Psoas muscle (tissue), 8 donors: ENCODE measurements around the gene RBBP8. TPM values are rescaled to one million over a fixed set of nuclear protein-coding genes. Genes with fewer than 3 reads are reported as not detected.

Experiments
- ATAC-seq, 4 donors: fragments of 200-7000 bp; cut with Tn5 transposase; one replicate each; pipeline ENCODE4 v1.9.1; 2020; ENCODE audit warnings: moderate library complexity in 3 of 4, mild to moderate bottlenecking in 2 of 4
- DNase-seq, 2 donors: peaks; one replicate each; pipeline ENCODE4 v3.0.0-alpha.2; 2020
- H3K27ac ChIP-seq: fragments of 200-600 bp; one replicate; pipeline ENCODE4 v1.8.0; 2022
- H3K27me3 ChIP-seq, 3 donors: fragments of 200-600 bp in 1 of 3; one replicate each; pipeline versions ENCODE4 v1.6.1 to v1.8.0; 2013 to 2022; ENCODE audit warnings: low read length in 2 of 3, mild to moderate bottlenecking in 2 of 3, moderate library complexity in 1 of 3; ENCODE audit not compliant: insufficient read depth in 3 of 3
- H3K36me3 ChIP-seq, 2 donors: fragments of 200-600 bp in 1 of 2; one replicate each; pipeline versions ENCODE4 v1.6.1 to v1.8.0; 2013 to 2022; ENCODE audit warnings: low read depth in 1 of 2, mild to moderate bottlenecking in 1 of 2, moderate library complexity in 1 of 2; ENCODE audit not compliant: insufficient read depth in 1 of 2
- H3K4me1 ChIP-seq: fragments of 200-600 bp; one replicate; pipeline ENCODE4 v1.8.0; 2022
- H3K4me3 ChIP-seq: fragments of 200-600 bp; one replicate; pipeline ENCODE4 v1.8.0; 2022; ENCODE audit warnings: mild to moderate bottlenecking
- H3K9me3 ChIP-seq: fragments of 200-600 bp; one replicate; pipeline ENCODE4 v1.8.0; 2022
- WGBS, 3 donors: extraction: QIAGEN DNeasy Blood & Tissue Kit; methylation state at CpG; one replicate each; pipeline versions ENCODE4 v1.1.6 to v1.1.7; 2013; 5-methylcytosine and 5-hydroxymethylcytosine counted together
- intact Hi-C, 2 donors: fragments of 100-400 bp; cut with DNase I; formaldehyde crosslinking; loops; one replicate each; pipeline versions ENCODE4 v1.11.0 to v1.14.2; 2022
- polyA plus RNA-seq, 3 donors: library from polyadenylated mRNA; stranded (reverse); fragments of 200-250 nt; gene quantifications; one replicate each; pipeline ENCODE4 v1.2.3, GENCODE V29; 2013
- total RNA-seq, 4 donors: library from RNA; stranded (reverse); fragmentation: NEBNext Ultra II Directional in 2 of 4; extraction: Animal tissue kit (Norgen Biotek cat#: 25700) in 2 of 4; gene quantifications; one replicate each; pipeline versions ENCODE4 v1.2.1 to v1.2.4, GENCODE V29; 2021 to 2023
- TF ChIP-seq, protein P1 (sequence below): fragments of 200-600 bp; IDR thresholded peaks from one replicate; pipeline ENCODE4 v1.8.0; 2022; ENCODE audit warnings: antibody characterized with exemption
- donor health status: healthy with polysubstance abuse.
- donor health status: DM: no; HTN: no; CAD: no; lungs with moderate emphysema.
- donor health status: Bipolar disorder and iron deficiency.
- donor health status: healthy.
- donor health status: DM: yes; HTN: yes; CAD: no.
- donor health status: DM: no; HTN: no; CAD: no.
- donor health status: DM: no; HTN: no; CAD: no.
- donor health status: DM: yes; HTN: yes; CAD: no.

RBBP8 gene
- total and polyA plus RNA-seq, 7 donors: 2.0 to 6.6 (median 2.8) TPM

DNA sequence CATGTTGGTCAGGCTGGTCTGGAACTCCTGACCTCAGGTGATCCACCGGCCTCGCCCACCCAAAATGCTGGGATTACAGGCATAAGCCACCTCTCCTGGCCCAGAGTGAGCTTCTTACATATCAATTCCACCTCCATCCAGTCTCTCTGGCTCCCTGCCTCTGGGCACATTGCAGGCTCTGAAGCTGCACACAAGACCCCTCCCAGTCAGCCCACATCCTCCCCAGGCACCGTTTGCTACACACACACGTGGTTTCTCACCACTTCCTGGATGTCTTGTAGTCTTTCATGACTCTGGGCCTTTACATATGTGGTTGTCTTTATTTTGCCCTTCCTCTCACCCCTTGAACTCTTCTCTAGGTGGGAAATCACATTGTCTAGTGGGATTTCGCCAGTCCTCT is 138.2 kb downstream of the RBBP8 start:
- Histone ChIP-seq H3K27me3 (no peaks in the 10 kb centered on the region), H3K27ac (no peak overlapping the region), H3K36me3 (no peaks in the 10 kb centered on the region), H3K4me1 (no peaks in the 10 kb centered on the region), H3K4me3 (no peak overlapping the region), H3K9me3 (no peaks in the 10 kb centered on the region)
- ATAC-seq (no peak), DNase-seq (peak in 1 of 2 donors; percentile 62)
- 65 to 70% (median 67%) methylated on average over 5 of the region's 5 CpGs for WGBS, 3 donors
- intact Hi-C loops: no loop called here
- TF ChIP-seq, protein P1, sequence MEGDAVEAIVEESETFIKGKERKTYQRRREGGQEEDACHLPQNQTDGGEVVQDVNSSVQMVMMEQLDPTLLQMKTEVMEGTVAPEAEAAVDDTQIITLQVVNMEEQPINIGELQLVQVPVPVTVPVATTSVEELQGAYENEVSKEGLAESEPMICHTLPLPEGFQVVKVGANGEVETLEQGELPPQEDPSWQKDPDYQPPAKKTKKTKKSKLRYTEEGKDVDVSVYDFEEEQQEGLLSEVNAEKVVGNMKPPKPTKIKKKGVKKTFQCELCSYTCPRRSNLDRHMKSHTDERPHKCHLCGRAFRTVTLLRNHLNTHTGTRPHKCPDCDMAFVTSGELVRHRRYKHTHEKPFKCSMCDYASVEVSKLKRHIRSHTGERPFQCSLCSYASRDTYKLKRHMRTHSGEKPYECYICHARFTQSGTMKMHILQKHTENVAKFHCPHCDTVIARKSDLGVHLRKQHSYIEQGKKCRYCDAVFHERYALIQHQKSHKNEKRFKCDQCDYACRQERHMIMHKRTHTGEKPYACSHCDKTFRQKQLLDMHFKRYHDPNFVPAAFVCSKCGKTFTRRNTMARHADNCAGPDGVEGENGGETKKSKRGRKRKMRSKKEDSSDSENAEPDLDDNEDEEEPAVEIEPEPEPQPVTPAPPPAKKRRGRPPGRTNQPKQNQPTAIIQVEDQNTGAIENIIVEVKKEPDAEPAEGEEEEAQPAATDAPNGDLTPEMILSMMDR: no peak

DNA sequence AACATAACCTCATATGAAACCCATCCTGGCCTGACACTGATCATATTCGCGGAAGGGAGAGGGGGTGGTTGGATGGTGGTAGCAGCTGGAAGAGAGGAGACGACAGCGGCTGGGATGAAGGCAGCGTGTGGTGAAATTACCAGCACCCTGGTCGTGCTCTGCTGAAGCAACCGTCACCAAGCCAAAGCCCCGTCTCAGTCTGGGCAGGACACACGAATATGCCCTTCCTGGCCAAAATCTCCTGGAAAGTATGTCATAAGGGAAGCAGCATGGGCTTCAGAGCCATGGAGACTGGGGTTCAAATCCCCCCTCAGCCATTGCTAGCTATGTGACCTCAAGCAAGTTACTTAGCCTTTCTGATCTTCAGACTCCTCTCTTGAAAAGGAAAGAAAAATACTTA is 139.0 kb downstream of the RBBP8 start:
- 70 to 76% (median 74%) methylated on average over 9 of the region's 9 CpGs for WGBS, 3 donors
- TF ChIP-seq, protein P1: no peak
- H3K36me3 ChIP-seq: no peaks in the 10 kb centered on the region
- no peaks in the 10 kb centered on the region for H3K27me3 ChIP-seq
- H3K4me1 ChIP-seq: no peaks in the 10 kb centered on the region
- H3K4me3 ChIP-seq: no peak overlapping the region
- intact Hi-C loops: no loop called here
- H3K9me3 ChIP-seq: no peaks in the 10 kb centered on the region
- ATAC-seq (no peak), DNase-seq (no peak)
- H3K27ac ChIP-seq: no peak overlapping the region

DNA sequence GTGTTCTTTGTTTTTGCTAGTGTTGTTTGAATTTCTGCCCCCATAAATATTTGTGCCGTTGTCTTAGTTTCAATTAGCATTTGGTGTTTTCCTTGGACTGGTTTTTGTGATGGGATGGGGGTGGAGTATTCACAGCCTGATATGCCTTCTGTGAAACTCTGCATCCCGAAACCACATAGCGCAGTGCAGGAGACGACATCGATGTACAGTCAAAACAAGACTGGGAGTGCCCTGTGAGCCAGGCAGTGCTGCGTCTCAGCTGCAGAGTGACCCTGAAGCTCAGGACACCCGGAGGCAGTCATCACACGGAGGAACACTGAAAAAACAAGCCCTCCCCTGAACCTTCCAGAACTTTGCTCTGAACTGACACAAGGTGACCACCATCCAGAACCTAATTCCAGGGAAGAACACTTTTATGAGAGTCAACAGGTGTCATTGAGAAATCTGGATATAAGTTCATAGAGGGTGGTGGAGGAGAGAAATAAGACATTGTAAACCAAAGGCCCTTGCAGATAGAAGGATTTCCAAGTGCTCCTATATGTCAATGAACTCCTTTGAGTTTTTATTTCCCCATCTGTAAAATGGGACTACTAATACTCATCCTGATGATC is 141.0 kb downstream of the RBBP8 start:
- Histone ChIP-seq H3K9me3 (no peaks in the 10 kb centered on the region), H3K27me3 (no peaks in the 10 kb centered on the region), H3K4me1 (no peaks in the 10 kb centered on the region), H3K27ac (no peak overlapping the region), H3K36me3 (no peaks in the 10 kb centered on the region), H3K4me3 (no peak overlapping the region)
- TF ChIP-seq, protein P1: no peak
- 53 to 65% (median 57%) methylated on average over 8 of the region's 8 CpGs for WGBS, 3 donors
- DNase-seq: no peak
- intact Hi-C loops: no loop called here
- no peak for ATAC-seq

Other genes starting within 250 kb of the RBBP8 start
- 1 to 10 TPM in 2 of 4 donors, under 1 TPM in 2; 0.42 to 1.5 (median 1.1) TPM for gene CABLES1, start 202.2 kb downstream of the RBBP8 start, total RNA-seq
- 1 to 10 TPM in 1 of 3 donors, under 1 TPM in 2; 0.45 to 1.1 (median 0.46) TPM for gene CABLES1, start 202.2 kb downstream of the RBBP8 start, polyA plus RNA-seq